GM10266 (cell line): ENCODE data around the gene HDAC4.
A peak's percentile ranks its signal among the peaks of the same experiment; 100 is the strongest.

Source experiments
- DNase-seq: peaks from one replicate; pipeline ENCODE4 v3.0.0; 2012; ENCODE audit errors: extremely low spot score
- CTCF ChIP-seq: IDR thresholded peaks from 2 replicates; pipeline ENCODE4 v1.5.1; 2012; ENCODE audit warnings: mild to moderate bottlenecking, low read depth; ENCODE audit not compliant: control insufficient read depth, insufficient read depth; ENCODE audit errors: missing control alignments

HDAC4 gene

GRCh38 chr2:239235311-239235710, 165.5 kb downstream of the HDAC4 start:
- DNase-seq, result no peak
- TF ChIP-seq CTCF, result no peak

GRCh38 chr2:239234191-239235175, 166.3 kb downstream of the HDAC4 start:
- peak; percentile 44 for DNase-seq
- no peak for TF ChIP-seq CTCF

GRCh38 chr2:239233576-239233975, 167.2 kb downstream of the HDAC4 start:
- DNase-seq, result no peak
- TF ChIP-seq CTCF, result no peak

GRCh38 chr2:239232195-239232578, 168.6 kb downstream of the HDAC4 start:
- no peak for TF ChIP-seq CTCF
- DNase-seq, result no peak

GRCh38 chr2:239231231-239232194, 169.3 kb downstream of the HDAC4 start:
- TF ChIP-seq CTCF, result no peak
- no peak for DNase-seq

- no peak for TF ChIP-seq CTCF
- no peak for DNase-seq
These were observed 170.3 kb downstream of the HDAC4 start for GRCh38 chr2:239230318-239231052.
